K562 (cell line): Measurements from ENCODE around the gene GAA. TPM values are rescaled to one million over a fixed set of nuclear protein-coding genes. Genes with fewer than 3 reads are reported as not detected.
A peak's percentile ranks its signal among the peaks of the same experiment; 100 is the strongest.

Experiments used
- ATAC-seq: fragments of 200-7000 bp; cut with Tn5 transposase; 3 replicates; pipeline ENCODE4 v1.9.1; 2020; ENCODE audit warnings: moderate library complexity
- BruUV-seq: library from RNA; stranded (reverse); fragments of 400-500 nt; replicated peaks from 2 replicates; lab custom pipeline; 2021; lab: Mats Ljungman, UMichigan
- CTCF ChIA-PET: fragments of 300-600 bp; formaldehyde crosslinking; extraction: SDS; loops from one replicate; lab custom pipeline; 2021; ENCODE audit warnings: low intra/inter-chr PET ratio; lab: Yijun Ruan, JAX
- POLR2A ChIA-PET: fragments of 300-600, 350-650 bp; sonication (Branson Sonifier 250); formaldehyde crosslinking; extraction: SDS; loops from one replicate; lab custom pipeline; 2021; ENCODE audit warnings: antibody characterized with exemption, inconsistent platforms; lab: Yijun Ruan, JAX
- DNase-seq, 4 experiments: peaks; one replicate each; pipeline versions ENCODE4 v3.0.0 to v3.0.0-alpha.2; 2011 to 2018; ENCODE audit warnings: low spot score in 3 of 4, mixed read lengths in 3 of 4; ENCODE audit errors: extremely low read depth in 1 of 4
- FAIRE-seq: peaks from 2 replicates; lab custom pipeline; 2011; peaks lifted over from hg19 to GRCh38; lab: Jason Lieb, UNC
- H2AFZ ChIP-seq: 2 replicates; pipeline ENCODE4 v1.6.0; 2011; ENCODE audit warnings: low read depth, low read length, control low read depth, inconsistent platforms
- H3K27ac ChIP-seq: fragments of 200-600 bp; 3 replicates; pipeline ENCODE4 v1.8.0; 2011; ENCODE audit warnings: low read depth, mild to moderate bottlenecking, control low read depth, inconsistent platforms, low read length, moderate library complexity, mixed read lengths; ENCODE audit errors: extremely low read depth
- H3K27me3 ChIP-seq, 2 experiments: fragments of 300-600 bp in 1 of 2; 2 replicates in 1 of 2; 3 replicates in 1 of 2; pipeline versions ENCODE4 v1.6.0 to v1.8.0; 2011; ENCODE audit warnings: inconsistent platforms in 2 of 2, low read length in 2 of 2, mild to moderate bottlenecking in 1 of 2, mixed read lengths in 1 of 2, moderate library complexity in 1 of 2; ENCODE audit not compliant: control insufficient read depth in 2 of 2, insufficient read depth in 2 of 2
- H3K36me3 ChIP-seq: fragments of 300-600 bp; 3 replicates; pipeline ENCODE4 v1.8.0; 2011; ENCODE audit warnings: mild to moderate bottlenecking, low read length, inconsistent platforms; ENCODE audit not compliant: control insufficient read depth, insufficient read depth
- H3K4me1 ChIP-seq, 2 experiments: fragments of 200-600 bp in 1 of 2; replicated peaks in 1 of 2; 2 replicates in 1 of 2; 3 replicates in 1 of 2; pipeline versions ENCODE4 v1.5.1 to v1.8.0; 2011; ENCODE audit warnings: inconsistent platforms in 2 of 2, low read length in 2 of 2, mild to moderate bottlenecking in 1 of 2, mixed read lengths in 1 of 2, moderate library complexity in 1 of 2; ENCODE audit not compliant: control insufficient read depth in 2 of 2, insufficient read depth in 2 of 2
- H3K4me2 ChIP-seq: 2 replicates; pipeline ENCODE4 v1.6.1; 2011; ENCODE audit warnings: low read length, control low read depth, inconsistent platforms, mixed read lengths; ENCODE audit not compliant: insufficient read depth
- H3K4me3 ChIP-seq: fragments of 200-600 bp; sonication (generic), shearing (Covaris generic); 2 replicates; pipeline ENCODE4 v1.5.1; 2016; ENCODE audit warnings: control low read depth, inconsistent platforms
- H3K79me2 ChIP-seq: fragments of 200-600 bp; 3 replicates; pipeline ENCODE4 v1.8.0; 2011; ENCODE audit warnings: low read length, inconsistent platforms; ENCODE audit not compliant: control insufficient read depth, insufficient read depth
- H3K9ac ChIP-seq, 2 experiments: 2 replicates each; pipeline versions ENCODE4 v1.6.0 to v1.6.1; 2011; ENCODE audit warnings: low read depth in 2 of 2, low read length in 2 of 2, control low read depth in 1 of 2, inconsistent platforms in 1 of 2, mild to moderate bottlenecking in 1 of 2, mixed read lengths in 1 of 2; ENCODE audit not compliant: insufficient read depth in 1 of 2
- H3K9me1 ChIP-seq: one replicate; pipeline ENCODE4 v1.6.0; 2011; ENCODE audit warnings: inconsistent platforms, mild to moderate bottlenecking, low read length, moderate library complexity; ENCODE audit not compliant: control insufficient read depth, insufficient read depth
- H3K9me3 ChIP-seq: replicated peaks from 2 replicates; pipeline ENCODE4 v1.5.1; 2011; ENCODE audit warnings: low read depth, low read length, inconsistent platforms; ENCODE audit not compliant: control insufficient read depth, insufficient read depth
- H4K20me1 ChIP-seq: replicated peaks from 2 replicates; pipeline ENCODE4 v1.6.1; 2011; ENCODE audit warnings: low read length, inconsistent platforms, mixed read lengths; ENCODE audit not compliant: control insufficient read depth, insufficient read depth
- ASH1L ChIP-seq: fragments of 450-650 bp; IDR thresholded peaks from 2 replicates; pipeline ENCODE4 v1.6.1; 2018; ENCODE audit warnings: borderline replicate concordance, mild to moderate bottlenecking, low read depth; ENCODE audit not compliant: partially characterized antibody
- ATF4 ChIP-seq: fragments of 450-650 bp; formaldehyde crosslinking; IDR thresholded peaks from 2 replicates; pipeline ENCODE4 v1.4.0; 2022; ENCODE audit warnings: mild to moderate bottlenecking, moderate library complexity
- CLOCK ChIP-seq: fragments of 250-450 bp; sonication (Bioruptor Pico); IDR thresholded peaks from 2 replicates; pipeline ENCODE4 v1.4.0; 2020; ENCODE audit warnings: mild to moderate bottlenecking, moderate library complexity, borderline replicate concordance
- DPF2 ChIP-seq: fragments of 450-650 bp; IDR thresholded peaks from 2 replicates; pipeline ENCODE4 v1.6.1; 2016
- HNRNPLL ChIP-seq: fragments of 200-400 bp; formaldehyde crosslinking; IDR thresholded peaks from 2 replicates; pipeline ENCODE4 v1.6.1; 2017; ENCODE audit warnings: low read length, low read depth, mild to moderate bottlenecking; ENCODE audit not compliant: poor library complexity, severe bottlenecking
- MAFG ChIP-seq: fragments of 450-650 bp; conservative IDR thresholded peaks from 2 replicates; pipeline ENCODE4 v1.6.1; 2016; ENCODE audit warnings: missing genetic modification characterization, missing compliant biosample characterization
- MAFK ChIP-seq: IDR thresholded peaks from 2 replicates; pipeline ENCODE4 v1.6.1; 2011; ENCODE audit warnings: low read length, improper control_type of control experiment
- SMARCA4 ChIP-seq: fragments of 450-650 bp; IDR thresholded peaks from 2 replicates; pipeline ENCODE4 v1.6.1; 2016
- SNRNP70 ChIP-seq: fragments of 200-400 bp; formaldehyde crosslinking; optimal IDR thresholded peaks from 2 replicates; pipeline ENCODE3; 2017; ENCODE audit warnings: low read depth, low read length
- ZNF561 ChIP-seq: fragments of 450-650 bp; formaldehyde crosslinking; conservative IDR thresholded peaks from 2 replicates; pipeline ENCODE4 v1.4.0; 2020; ENCODE audit warnings: mild to moderate bottlenecking, moderate library complexity
- WGBS: fragments of 100-300 bp; shearing (Covaris generic); methylation state at CpG from one replicate; pipeline ENCODE4 v1.1.6; 2016; ENCODE audit warnings: low coverage, mixed read lengths; ENCODE audit not compliant: insufficient coverage; ENCODE audit errors: missing lambda C conversion rate; 5-methylcytosine and 5-hydroxymethylcytosine counted together
- in situ Hi-C: fragments of 300-500 bp; cut with MboI; formaldehyde crosslinking; loops from 4 replicates; pipeline ENCODE4 v1.15.0; 2018; ENCODE audit warnings: inconsistent platforms, mixed read lengths
- intact Hi-C: fragments of 100-400 bp; cut with micrococcal nuclease; formaldehyde crosslinking; loops from 2 replicates; pipeline ENCODE4 v1.14.2; 2022
- polyA plus RNA-seq, 8 experiments: library from polyadenylated mRNA; depleted of rRNA in 4 of 8; stranded (reverse) in 5 of 8; unstranded in 3 of 8; fragments of >200 nt; fragmentation: Nextera tagmentation in 2 of 8; fragmentation: Illumina TruSeq in 1 of 8; extraction: Ambion mirVana in 2 of 8; extraction: Trizol in 1 of 8; gene quantifications; 2 replicates each; pipeline versions ENCODE4 v1.2.1 to v1.2.3, GENCODE V29; 2011 to 2014; ENCODE audit warnings: inconsistent platforms in 1 of 8, missing spikeins in 1 of 8
- total RNA-seq, 7 experiments: library from RNA; depleted of rRNA in 6 of 7; stranded (reverse); fragments of >200 nt in 6 of 7; fragmentation: Illumina TruSeq in 2 of 7; extraction: Trizol in 2 of 7; gene quantifications; 2 replicates each; pipeline versions ENCODE4 v1.2.1 to v1.2.3, GENCODE V29; 2011 to 2021; ENCODE audit warnings: low replicate concordance in 1 of 7

The GAA gene
- total and polyA plus RNA-seq, 9 of the 15 experiments (the other 6 are each of a cell fraction or from before 2014, with no cell fraction given) = 0.15 to 6.4 (median 1.7) TPM

- Histone ChIP-seq H3K4me3 (no peak overlapping the region), H2AFZ (no peak overlapping the region), H3K9me3 (no peaks in the 10 kb centered on the region), H3K9ac (peak overlapping the region in 1 of 2 experiments; percentile 37; a peak in 1 of 4 replicates), H3K9me1 (no peaks in the 10 kb centered on the region), H4K20me1 (peaks cover 4% of the 10 kb centered on the region; the same call in 1 of the 2 replicates), H3K27me3 (peaks cover 25 to 42% of the 10 kb centered on the region in 2 experiments; a peak in 4 of 5 replicates), H3K36me3 (no peaks in the 10 kb centered on the region), H3K4me2 (no peak overlapping the region), H3K79me2 (no peaks in the 10 kb centered on the region), H3K4me1 (peaks cover 10 to 57% of the 10 kb centered on the region in 2 experiments; a peak in 4 of 5 replicates), H3K27ac (no peak overlapping the region)
- FAIRE-seq = no peak
- ChIA-PET CTCF (no interaction called here), POLR2A (interaction anchor here (0.7 kb wide), 1 partner anchor 8 kb away, joined by 3 read pairs; no protein-coding TSS in a partner anchor)
- WGBS = 53% methylated on average over 13 of the region's 26 CpGs
- no peak for DNase-seq
- intact Hi-C loops = loop anchor here (10.0 kb wide), 1 partner anchor 80 kb away; no protein-coding TSS in a partner anchor
- TF ChIP-seq SNRNP70 = no peak
- TF ChIP-seq MAFK = no peak
- TF ChIP-seq HNRNPLL = no peak
- TF ChIP-seq CLOCK (CRISPR knock-in tag) = no peak
- no peak for TF ChIP-seq ASH1L
- no peak for TF ChIP-seq MAFG (tag)
- no peak for TF ChIP-seq SMARCA4
- no peak for TF ChIP-seq ATF4 (CRISPR knock-in tag)
- TF ChIP-seq ZNF561 (CRISPR knock-in tag) = no peak
- TF ChIP-seq DPF2 = no peak
- in situ Hi-C loops = no loop called here
- BruUV-seq = no TSS peak
- ATAC-seq = no peak
Measured at GRCh38 chr17:80104321-80104955, 3.1 kb downstream of the GAA start.
